Right lobe of liver (tissue), 6 donors: Measurements from ENCODE around the gene NAA40. TPM values are rescaled to one million over a fixed set of nuclear protein-coding genes. Genes with fewer than 3 reads are reported as not detected.
A peak's percentile ranks its signal among the peaks of the same experiment; 100 is the strongest.
"Not testable (repeated sequence)": the region's sequence is repeated elsewhere in the genome, so short reads cannot be mapped to it uniquely, and the experiment has no call there.

Experiments used
- ATAC-seq, 4 donors: fragments of 200-7000 bp; cut with Tn5 transposase; one replicate each; pipeline ENCODE4 v1.9.1; 2020; ENCODE audit warnings: mild to moderate bottlenecking in 4 of 4, moderate library complexity in 4 of 4
- DNase-seq, 3 donors: peaks; one replicate each; pipeline ENCODE4 v3.0.0-alpha.2; 2020
- H3K27ac ChIP-seq, 3 donors: fragments of 200-600 bp; one replicate each; pipeline ENCODE4 v1.8.0; 2022
- H3K27me3 ChIP-seq, 2 donors: fragments of 200-600 bp; one replicate each; pipeline ENCODE4 v1.8.0; 2022
- H3K36me3 ChIP-seq, 4 donors: fragments of 200-600 bp; sonication (generic) in 1 of 4; one replicate each; pipeline versions ENCODE4 v1.5.1 to v1.8.0; 2017 to 2022; ENCODE audit warnings: control low read depth in 1 of 4
- H3K4me1 ChIP-seq, 4 donors: fragments of 200-600 bp; sonication (generic) in 1 of 4; one replicate each; pipeline versions ENCODE4 v1.5.1 to v1.8.0; 2017 to 2022; ENCODE audit warnings: control low read depth in 1 of 4
- H3K4me3 ChIP-seq, 3 donors: fragments of 200-600 bp; one replicate each; pipeline ENCODE4 v1.8.0; 2022
- H3K9me3 ChIP-seq, 4 donors: fragments of 200-600 bp; sonication (generic) in 1 of 4; one replicate each; pipeline versions ENCODE4 v1.5.1 to v1.8.0; 2017 to 2022; ENCODE audit warnings: control low read depth in 1 of 4
- POLR2A ChIP-seq: fragments of 450-650 bp; IDR thresholded peaks from one replicate; pipeline ENCODE4 v1.6.1; 2017; ENCODE audit warnings: antibody characterized with exemption, mild to moderate bottlenecking
- WGBS: methylation state at CpG from one replicate; pipeline ENCODE4 v1.1.6; 2018; ENCODE audit warnings: low coverage, low lambda C conversion rate; ENCODE audit not compliant: insufficient coverage; ENCODE audit errors: missing lambda C conversion rate; 5-methylcytosine and 5-hydroxymethylcytosine counted together
- intact Hi-C, 2 donors: fragments of 100-400 bp; cut with DNase I; formaldehyde crosslinking; loops; one replicate each; pipeline versions ENCODE4 v1.11.2 to v1.14.1; 2022
- total RNA-seq, 6 experiments: library from RNA; depleted of rRNA in 2 of 6; stranded (reverse); fragments of >200 nt in 2 of 6; fragmentation: NEBNext Ultra II Directional in 3 of 6; extraction: Animal tissue kit (Norgen Biotek cat#: 25700) in 3 of 6; gene quantifications; one replicate each; pipeline versions ENCODE4 v1.1.0 to v1.2.4, GENCODE V29; 2016 to 2023
- TF ChIP-seq, protein P1 (sequence below), 4 donors: fragments of 200-600 bp in 3 of 4; fragments of 450-650 bp in 1 of 4; IDR thresholded peaks; one replicate each; pipeline versions ENCODE4 v1.5.1 to v1.8.0; 2016 to 2022; ENCODE audit warnings: antibody characterized with exemption in 4 of 4, mild to moderate bottlenecking in 2 of 4
- donor health status: DM: no; HTN: yes; CAD: no.
- donor health status: DM: no; HTN: no; CAD: no.
- donor health status: DM: no; HTN: no; CAD: no.
- donor health status: DM: no; HTN: yes; CAD: no.
- donor health status: DM: no; HTN: yes; CAD: no.

The NAA40 gene
- total RNA-seq, 6 experiments from 2014 or later, result 3.6 to 7.5 (median 4.6) TPM

DNA sequence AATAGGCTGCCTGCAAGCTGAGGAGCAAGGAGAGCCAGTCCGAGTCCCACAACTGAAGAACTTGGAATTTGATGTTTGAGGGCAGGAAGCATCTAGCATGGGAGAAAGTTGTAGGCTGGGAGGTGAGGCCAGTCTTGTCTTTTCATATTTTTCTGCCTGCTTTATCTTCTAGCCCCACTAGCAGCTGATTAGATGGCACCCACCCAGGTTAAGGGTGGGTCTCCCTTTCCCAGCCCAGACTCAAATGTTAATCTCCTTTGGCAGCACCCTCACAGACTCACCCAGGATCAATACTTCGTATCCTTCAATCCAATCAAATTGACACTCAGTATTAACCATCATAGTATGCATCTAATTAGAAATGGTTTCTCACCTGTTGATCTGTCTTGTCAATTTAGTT lies 30.7 kb downstream of the NAA40 start:
- Histone ChIP-seq H3K36me3 (no peaks in the 10 kb centered on the region), H3K9me3 (no peaks in the 10 kb centered on the region), H3K27ac (no peak overlapping the region), H3K27me3 (no peaks in the 10 kb centered on the region), H3K4me1 (no peaks in the 10 kb centered on the region), H3K4me3 (no peak overlapping the region)
- no peak for DNase-seq
- intact Hi-C loops, result no loop called here
- ATAC-seq, result no peak
- TF ChIP-seq, protein P1, sequence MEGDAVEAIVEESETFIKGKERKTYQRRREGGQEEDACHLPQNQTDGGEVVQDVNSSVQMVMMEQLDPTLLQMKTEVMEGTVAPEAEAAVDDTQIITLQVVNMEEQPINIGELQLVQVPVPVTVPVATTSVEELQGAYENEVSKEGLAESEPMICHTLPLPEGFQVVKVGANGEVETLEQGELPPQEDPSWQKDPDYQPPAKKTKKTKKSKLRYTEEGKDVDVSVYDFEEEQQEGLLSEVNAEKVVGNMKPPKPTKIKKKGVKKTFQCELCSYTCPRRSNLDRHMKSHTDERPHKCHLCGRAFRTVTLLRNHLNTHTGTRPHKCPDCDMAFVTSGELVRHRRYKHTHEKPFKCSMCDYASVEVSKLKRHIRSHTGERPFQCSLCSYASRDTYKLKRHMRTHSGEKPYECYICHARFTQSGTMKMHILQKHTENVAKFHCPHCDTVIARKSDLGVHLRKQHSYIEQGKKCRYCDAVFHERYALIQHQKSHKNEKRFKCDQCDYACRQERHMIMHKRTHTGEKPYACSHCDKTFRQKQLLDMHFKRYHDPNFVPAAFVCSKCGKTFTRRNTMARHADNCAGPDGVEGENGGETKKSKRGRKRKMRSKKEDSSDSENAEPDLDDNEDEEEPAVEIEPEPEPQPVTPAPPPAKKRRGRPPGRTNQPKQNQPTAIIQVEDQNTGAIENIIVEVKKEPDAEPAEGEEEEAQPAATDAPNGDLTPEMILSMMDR (IDR thresholded peaks at IDR 0.05), result no peak
- TF ChIP-seq POLR2A, result no peak
- 60% methylated on average over 2 of the region's 2 CpGs for WGBS

DNA sequence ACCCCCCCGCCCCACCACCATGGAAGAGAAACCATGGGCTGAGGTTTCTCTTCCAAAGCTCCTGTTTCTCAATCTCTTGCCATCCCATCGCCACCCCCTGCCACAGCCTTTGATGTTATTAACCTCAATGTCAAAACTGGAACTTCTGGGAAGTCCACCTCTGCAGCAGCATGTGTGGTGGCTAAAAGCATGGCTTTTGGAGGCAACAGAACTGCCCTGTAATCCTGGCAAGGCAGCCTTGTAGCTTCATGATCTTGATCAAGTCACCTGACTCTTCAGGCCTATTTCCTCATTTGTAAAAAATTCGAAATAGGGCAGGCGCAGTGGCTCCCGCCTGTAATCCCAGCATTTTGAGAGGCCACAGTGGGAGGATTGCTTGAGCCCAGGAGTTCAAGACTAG lies 32.1 kb downstream of the NAA40 start:
- Histone ChIP-seq H3K36me3 (no peaks in the 10 kb centered on the region), H3K27me3 (no peaks in the 10 kb centered on the region), H3K9me3 (no peaks in the 10 kb centered on the region), H3K27ac (no peak overlapping the region), H3K4me1 (peaks cover 0 to 8% (median 3%) of the 10 kb centered on the region in 4 donors), H3K4me3 (no peak overlapping the region)
- DNase-seq (no peak), ATAC-seq (no peak)
- WGBS, result 88% methylated on average over 3 of the region's 5 CpGs
- TF ChIP-seq, protein P1 (IDR thresholded peaks at IDR 0.05), result no peak
- TF ChIP-seq POLR2A, result no peak
- intact Hi-C loops, result no loop called here

DNA sequence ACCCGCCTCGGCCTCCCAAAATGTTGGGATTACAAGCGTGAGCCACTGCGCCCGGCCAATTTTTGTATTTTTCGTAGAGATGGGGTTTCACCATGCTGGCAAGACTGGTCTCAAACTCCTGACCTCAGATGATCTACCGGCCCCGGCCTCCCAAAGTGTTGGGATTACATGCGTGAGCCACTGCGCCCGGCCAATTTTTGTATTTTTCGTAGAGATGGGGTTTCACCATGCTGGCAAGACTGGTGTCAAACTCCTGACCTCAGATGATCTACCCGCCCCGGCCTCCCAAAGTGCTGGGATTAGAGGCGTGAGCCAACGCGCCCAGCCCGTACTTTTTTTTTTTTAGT lies 35.1 kb downstream of the NAA40 start:
- DNase-seq, ATAC-seq, H3K4me3 ChIP-seq, H3K27ac ChIP-seq, H3K27me3 ChIP-seq, H3K9me3 ChIP-seq, intact Hi-C loops, H3K36me3 ChIP-seq: not testable (repeated sequence)
- WGBS, result 61% methylated on average over 18 of the region's 18 CpGs
- peaks cover 0 to 20% (median 6%) of the 10 kb centered on the region in 4 donors for H3K4me1 ChIP-seq

DNA sequence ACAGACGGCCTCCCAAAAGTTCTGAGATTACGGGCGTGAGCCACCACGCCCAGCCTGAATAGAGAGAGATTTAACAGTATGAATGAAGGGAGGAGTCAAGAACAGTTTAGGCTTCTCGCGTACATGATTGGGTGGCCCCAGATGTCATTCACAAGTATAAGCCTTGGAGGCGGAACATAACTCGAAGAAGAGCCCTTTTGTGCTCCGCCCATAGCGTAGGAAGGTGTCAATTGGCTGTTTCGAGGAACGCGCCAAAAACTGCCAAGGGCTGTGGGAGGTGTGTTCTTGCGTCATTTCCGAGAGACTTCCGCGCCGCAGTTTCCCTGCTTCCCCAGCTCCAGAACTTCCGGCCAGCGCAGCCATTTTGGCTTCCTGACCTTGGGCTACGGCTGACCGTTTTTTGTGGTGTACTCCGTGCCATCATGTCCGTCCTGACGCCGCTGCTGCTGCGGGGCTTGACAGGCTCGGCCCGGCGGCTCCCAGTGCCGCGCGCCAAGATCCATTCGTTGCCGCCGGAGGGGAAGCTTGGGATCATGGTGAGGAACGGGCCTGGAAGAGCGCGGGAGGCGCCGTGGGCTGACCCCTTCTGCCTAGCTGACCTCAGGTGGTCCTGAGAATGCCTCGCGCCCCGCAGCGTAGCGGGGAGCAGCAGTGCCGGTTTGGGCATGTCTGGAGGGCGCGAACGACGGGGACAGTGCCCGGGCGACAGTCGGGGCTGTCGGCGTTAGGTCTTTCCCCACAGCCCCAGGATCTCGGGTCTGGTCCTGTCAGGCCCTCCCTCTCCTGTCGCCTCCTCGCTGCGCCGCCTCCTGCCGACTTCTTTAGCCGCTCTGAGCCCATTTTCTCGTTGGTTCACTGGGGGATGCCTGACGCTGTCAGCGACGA lies 35.7 kb downstream of the NAA40 start, which contains the start of gene COX8A:
Gene COX8A, plus strand, starts transcription at position 362 of the 885 bp plus-strand sequence. Its CDS starts 61 bp downstream, at position 423.
- TF ChIP-seq POLR2A, result peak; percentile 41
- TF ChIP-seq, protein P1 (IDR thresholded peaks at IDR 0.05), result no peak
- no peaks in the 10 kb centered on the region for H3K27me3 ChIP-seq
- no peaks in the 10 kb centered on the region for H3K36me3 ChIP-seq
- intact Hi-C loops, result no loop called here
- DNase-seq (peak; percentile 95 to 99 (median 98)), ATAC-seq (peak; percentile 96 to 99 (median 98))
- WGBS, result under 1% methylated on average over 33 of the region's 67 CpGs
- H3K4me3 ChIP-seq, result peak within 1 kb of the TSS; percentile 58 to 100 (median 97)
- peaks cover 0 to 20% (median 6%) of the 10 kb centered on the region in 4 donors for H3K4me1 ChIP-seq
- H3K27ac ChIP-seq, result peak within 1 kb of the TSS; percentile 74 to 95 (median 80)
- no peaks in the 10 kb centered on the region for H3K9me3 ChIP-seq

DNA sequence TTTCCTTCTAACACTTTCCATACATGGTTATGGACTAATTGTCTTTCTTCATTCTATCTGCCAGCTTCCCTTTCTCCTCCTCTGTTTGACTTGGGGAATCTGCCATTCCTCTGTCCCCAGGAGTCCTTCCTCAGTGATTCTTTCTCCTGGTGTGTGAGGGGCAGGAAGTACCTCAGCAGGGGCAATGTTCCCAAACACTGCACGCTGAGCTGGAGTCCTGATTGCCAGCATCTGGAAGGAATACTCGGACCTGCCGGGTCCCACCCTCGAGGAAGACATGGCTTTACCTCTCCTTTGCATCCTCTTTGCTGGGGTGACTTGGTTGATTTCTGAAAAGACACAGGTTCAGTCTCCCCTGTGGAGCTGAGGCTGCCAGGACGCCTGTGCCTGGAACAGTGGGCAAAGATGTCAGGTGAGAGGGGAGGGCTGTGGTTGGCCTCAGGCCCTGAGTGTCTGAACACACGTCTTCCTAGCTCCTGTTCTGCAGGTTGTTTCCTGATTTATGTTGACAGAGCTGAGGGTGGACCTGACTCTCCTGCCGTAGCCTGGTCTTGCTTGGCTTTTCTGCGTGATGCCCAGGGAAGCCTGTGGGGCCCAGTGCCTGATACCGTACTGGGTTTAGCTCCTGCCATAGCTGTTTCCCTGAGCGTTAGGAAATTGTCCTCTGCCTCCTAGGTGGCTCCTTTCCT lies 39.9 kb downstream of the NAA40 start:
- Histone ChIP-seq H3K27me3 (no peaks in the 10 kb centered on the region), H3K27ac (no peak overlapping the region), H3K9me3 (no peaks in the 10 kb centered on the region), H3K4me3 (no peak overlapping the region), H3K4me1 (peaks cover 0 to 20% (median 6%) of the 10 kb centered on the region in 4 donors), H3K36me3 (no peaks in the 10 kb centered on the region)
- intact Hi-C loops, result no loop called here
- WGBS, result 65% methylated on average over 5 of the region's 10 CpGs
- DNase-seq (no peak), ATAC-seq (no peak)
- TF ChIP-seq, protein P1 (IDR thresholded peaks at IDR 0.05), result no peak
- no peak for TF ChIP-seq POLR2A
